ENCODE results near the gene BMPER.

DNA sequence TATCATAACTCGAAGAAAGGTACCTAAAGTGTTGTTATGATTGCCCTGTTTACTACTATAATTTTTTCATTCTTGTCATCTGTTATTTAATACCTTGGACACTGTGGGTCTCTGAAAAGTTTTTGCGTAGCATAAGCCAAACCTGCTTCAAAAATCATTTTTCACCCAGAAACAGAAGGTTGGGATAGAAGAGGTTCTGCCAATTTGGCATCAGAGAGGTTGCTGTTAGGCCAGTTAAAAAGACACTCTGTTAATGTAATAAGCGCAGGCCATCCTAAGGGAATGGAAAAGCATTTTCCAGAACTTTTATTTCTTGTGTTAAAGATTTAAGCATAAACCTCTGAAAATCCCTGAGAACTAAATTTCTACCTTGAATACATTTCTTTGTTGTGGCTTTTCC, 212.2 kb downstream of the BMPER start:
- TF ChIP-seq GATA3 (IDR thresholded peaks at IDR 0.05; ENCODE audit: low read depth, low read length) (no peak), GATA2 (IDR thresholded peaks at IDR 0.05; ENCODE audit: low read depth, low read length) (no peak)

Measured in SH-SY5Y (cell line).